Neural cell (in vitro differentiated cells): ENCODE measurements around the gene UVRAG. TPM values are rescaled to one million over a fixed set of nuclear protein-coding genes. Genes with fewer than 3 reads are reported as not detected.

Experiments used
- H2AFZ ChIP-seq: fragments of 200-600, 300-800 bp; sonication (generic), shearing (Covaris generic); 2 replicates; pipeline ENCODE4 v1.6.0; 2014; ENCODE audit warnings: low read depth, mild to moderate bottlenecking, antibody characterized with exemption, low read length, moderate library complexity
- H3F3A ChIP-seq: fragments of 200-600 bp; shearing (Covaris generic); 2 replicates; pipeline ENCODE4 v1.6.1; 2016; ENCODE audit warnings: mild to moderate bottlenecking, moderate library complexity, mixed read lengths, antibody characterized with exemption, low read length; ENCODE audit not compliant: insufficient read depth, poor library complexity, severe bottlenecking
- H3K27ac ChIP-seq: fragments of 200-600, 300-800 bp; sonication (generic), shearing (Covaris generic); 2 replicates; pipeline ENCODE4 v1.5.1; 2014; ENCODE audit warnings: mild to moderate bottlenecking, low read length, moderate library complexity
- H3K27me3 ChIP-seq: fragments of 300-800, 200-600 bp; sonication (generic), shearing (Covaris generic); 2 replicates; pipeline ENCODE4 v1.6.0; 2014; ENCODE audit warnings: mild to moderate bottlenecking, low read depth, low read length, moderate library complexity; ENCODE audit not compliant: insufficient read depth
- H3K36me3 ChIP-seq: fragments of 300-800, 200-600 bp; sonication (generic), shearing (Covaris generic); 2 replicates; pipeline ENCODE4 v1.5.1; 2014; ENCODE audit warnings: mild to moderate bottlenecking, antibody characterized with exemption, low read length, moderate library complexity; ENCODE audit not compliant: insufficient read depth
- H3K4me2 ChIP-seq: fragments of 300-800, 200-600 bp; sonication (generic), shearing (Covaris generic); 2 replicates; pipeline ENCODE4 v1.6.0; 2014; ENCODE audit warnings: mild to moderate bottlenecking, low read length
- H3K4me3 ChIP-seq: fragments of 300-800, 200-600 bp; sonication (generic), shearing (Covaris generic); 2 replicates; pipeline ENCODE4 v1.5.1; 2014; ENCODE audit warnings: mild to moderate bottlenecking, low read length, moderate library complexity
- H3K79me2 ChIP-seq: fragments of 200-600 bp; shearing (Covaris generic); replicated peaks from 2 replicates; pipeline ENCODE4 v1.6.0; 2014; ENCODE audit warnings: mild to moderate bottlenecking, low read length, moderate library complexity; ENCODE audit not compliant: insufficient read depth
- H3K9ac ChIP-seq: fragments of 300-800, 200-600 bp; sonication (generic), shearing (Covaris generic); 2 replicates; pipeline ENCODE4 v1.6.1; 2016; ENCODE audit warnings: mild to moderate bottlenecking, low read length, mixed read lengths
- H3K9me2 ChIP-seq: fragments of 200-600 bp; shearing (Covaris generic); 2 replicates; pipeline ENCODE4 v1.6.1; 2016; ENCODE audit warnings: mild to moderate bottlenecking, low read length, mixed read lengths; ENCODE audit not compliant: insufficient read depth
- H3K9me3 ChIP-seq: fragments of 200-600, 300-800 bp; sonication (generic), shearing (Covaris generic); 2 replicates; pipeline ENCODE4 v1.6.1; 2016; ENCODE audit warnings: mild to moderate bottlenecking, mixed run types, low read length, moderate library complexity, mixed read lengths
- H4K20me1 ChIP-seq: fragments of 200-600 bp; shearing (Covaris generic); 2 replicates; pipeline ENCODE4 v1.6.1; 2016; ENCODE audit warnings: mild to moderate bottlenecking, mixed run types; ENCODE audit not compliant: insufficient read depth
- CTCF ChIP-seq: fragments of 450-650 bp; IDR thresholded peaks from 2 replicates; pipeline ENCODE4 v1.5.1; 2014; ENCODE audit warnings: antibody characterized with exemption, mild to moderate bottlenecking, moderate library complexity; ENCODE audit not compliant: poor library complexity, severe bottlenecking
- EP300 ChIP-seq: fragments of 450-650 bp; conservative IDR thresholded peaks from 2 replicates; pipeline ENCODE4 v1.6.1; 2014; ENCODE audit warnings: antibody characterized with exemption, mild to moderate bottlenecking, moderate library complexity; ENCODE audit not compliant: poor library complexity, severe bottlenecking
- EZH2 ChIP-seq: fragments of 200-600, 300-800 bp; shearing (Covaris generic), sonication (generic); IDR thresholded peaks from 2 replicates; pipeline ENCODE4 v1.6.1; 2014; ENCODE audit warnings: antibody characterized with exemption, low read length, borderline replicate concordance, mild to moderate bottlenecking; ENCODE audit not compliant: insufficient read depth, poor library complexity, severe bottlenecking
- MXI1 ChIP-seq: fragments of 450-650 bp; conservative IDR thresholded peaks from 2 replicates; pipeline ENCODE4 v1.6.1; 2014; ENCODE audit warnings: antibody characterized with exemption, mild to moderate bottlenecking; ENCODE audit not compliant: poor library complexity, severe bottlenecking
- POLR2AphosphoS5 ChIP-seq: IDR thresholded peaks from 2 replicates; pipeline ENCODE4 v1.6.1; 2012
- RAD21 ChIP-seq: fragments of 450-650 bp; conservative IDR thresholded peaks from 2 replicates; pipeline ENCODE4 v1.6.1; 2014; ENCODE audit warnings: antibody characterized with exemption, mild to moderate bottlenecking, moderate library complexity
- REST ChIP-seq: IDR thresholded peaks from 2 replicates; pipeline ENCODE4 v1.6.1; 2012; ENCODE audit warnings: borderline replicate concordance
- SMC3 ChIP-seq: fragments of 450-650 bp; conservative IDR thresholded peaks from 2 replicates; pipeline ENCODE4 v1.6.1; 2014; ENCODE audit warnings: antibody characterized with exemption, mild to moderate bottlenecking, moderate library complexity; ENCODE audit not compliant: poor library complexity
- TAF1 ChIP-seq: IDR thresholded peaks from 2 replicates; pipeline ENCODE4 v1.6.1; 2012; ENCODE audit warnings: low read depth
- polyA plus RNA-seq: library from polyadenylated mRNA; depleted of rRNA; stranded (reverse); fragments of >200 nt; gene quantifications from 2 replicates; pipeline ENCODE4 v1.2.3, GENCODE V29; 2014

The UVRAG gene
- polyA plus RNA-seq, 1 donor from 2014 or later, result 31.6 TPM

- TF ChIP-seq SMC3 (no peak), POLR2AphosphoS5 (no peak), TAF1 (no peak), EP300 (no peak), REST (no peak), MXI1 (no peak), RAD21 (no peak), EZH2 (no peak), CTCF (no peak)
Measured at GRCh38 chr11:76135491-76135890, 320.5 kb downstream of the UVRAG start.

GRCh38 chr11:76139314-76139713 is 324.3 kb downstream of the UVRAG start:
- Histone ChIP-seq H3K9me3 (no peaks in the 10 kb centered on the region), H3K27ac (no peak overlapping the region), H3K4me3 (no peak overlapping the region), H3K9me2 (no peaks in the 10 kb centered on the region), H3K79me2 (no peaks in the 10 kb centered on the region), H3K9ac (no peak overlapping the region), H3K27me3 (no peaks in the 10 kb centered on the region), H3F3A (no peaks in the 10 kb centered on the region), H3K4me2 (no peak overlapping the region), H4K20me1 (no peaks in the 10 kb centered on the region), H2AFZ (no peak overlapping the region), H3K36me3 (no peaks in the 10 kb centered on the region)
- no peak for TF ChIP-seq MXI1
- no peak for TF ChIP-seq RAD21
- TF ChIP-seq SMC3, result no peak
- TF ChIP-seq POLR2AphosphoS5, result no peak
- TF ChIP-seq EP300, result no peak

More at GRCh38 chr11:76135491-76135890, 320.5 kb downstream of the UVRAG start:
- Histone ChIP-seq H2AFZ (no peak overlapping the region), H3F3A (no peaks in the 10 kb centered on the region), H3K4me3 (no peak overlapping the region), H3K36me3 (no peaks in the 10 kb centered on the region), H3K27me3 (no peaks in the 10 kb centered on the region), H3K79me2 (no peaks in the 10 kb centered on the region), H3K4me2 (no peak overlapping the region), H3K9ac (no peak overlapping the region), H3K27ac (no peak overlapping the region), H4K20me1 (no peaks in the 10 kb centered on the region), H3K9me2 (no peaks in the 10 kb centered on the region), H3K9me3 (no peaks in the 10 kb centered on the region)
